ENCODE results near the gene ZNF444. TPM values are rescaled to one million over a fixed set of nuclear protein-coding genes. Genes with fewer than 3 reads are reported as not detected.
A peak's percentile ranks its signal among the peaks of the same experiment; 100 is the strongest.

ZNF444 gene
- total RNA-seq, 2 donors from 2014 or later = 62.0 to 105 TPM

GRCh38 chr19:56121180-56122167 is 19.6 kb upstream of the ZNF444 start, which contains the start of gene ZNF787:
Gene ZNF787 (minus strand): TSS chr19:56121295. CDS start chr19:56103217, 18,078 bp downstream.
- Histone ChIP-seq H3K4me1 (replicated peaks) (peaks cover 10% of the 10 kb centered on the region), H3K9me3 (no peaks in the 10 kb centered on the region), H3K27me3 (replicated peaks; ENCODE audit: insufficient read depth) (no peaks in the 10 kb centered on the region), H3K4me3 (peak within 1 kb of the TSS; percentile 69 to 95), H3K27ac (peak within 1 kb of the TSS; percentile 92 to 97), H3K36me3 (no peaks in the 10 kb centered on the region)
- 7% methylated on average over 69 of the region's 74 CpGs for WGBS
- peak; percentile 98 for DNase-seq (ENCODE audit: low spot score)
- TF ChIP-seq POLR2A (IDR thresholded peaks at IDR 0.05) = peak; percentile 51
- TF ChIP-seq POLR2AphosphoS5 (IDR thresholded peaks at IDR 0.05) = peak; percentile 93
- TF ChIP-seq, protein P1, sequence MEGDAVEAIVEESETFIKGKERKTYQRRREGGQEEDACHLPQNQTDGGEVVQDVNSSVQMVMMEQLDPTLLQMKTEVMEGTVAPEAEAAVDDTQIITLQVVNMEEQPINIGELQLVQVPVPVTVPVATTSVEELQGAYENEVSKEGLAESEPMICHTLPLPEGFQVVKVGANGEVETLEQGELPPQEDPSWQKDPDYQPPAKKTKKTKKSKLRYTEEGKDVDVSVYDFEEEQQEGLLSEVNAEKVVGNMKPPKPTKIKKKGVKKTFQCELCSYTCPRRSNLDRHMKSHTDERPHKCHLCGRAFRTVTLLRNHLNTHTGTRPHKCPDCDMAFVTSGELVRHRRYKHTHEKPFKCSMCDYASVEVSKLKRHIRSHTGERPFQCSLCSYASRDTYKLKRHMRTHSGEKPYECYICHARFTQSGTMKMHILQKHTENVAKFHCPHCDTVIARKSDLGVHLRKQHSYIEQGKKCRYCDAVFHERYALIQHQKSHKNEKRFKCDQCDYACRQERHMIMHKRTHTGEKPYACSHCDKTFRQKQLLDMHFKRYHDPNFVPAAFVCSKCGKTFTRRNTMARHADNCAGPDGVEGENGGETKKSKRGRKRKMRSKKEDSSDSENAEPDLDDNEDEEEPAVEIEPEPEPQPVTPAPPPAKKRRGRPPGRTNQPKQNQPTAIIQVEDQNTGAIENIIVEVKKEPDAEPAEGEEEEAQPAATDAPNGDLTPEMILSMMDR (IDR thresholded peaks at IDR 0.05) = peak in 2 of 4 experiments; percentile 23 to 32
- intact Hi-C loops (cut with DNase I) = loop anchor here (2.0 kb wide), 1 partner anchor 19 kb away; the partner anchor contains the start of gene ZNF444

DNA sequence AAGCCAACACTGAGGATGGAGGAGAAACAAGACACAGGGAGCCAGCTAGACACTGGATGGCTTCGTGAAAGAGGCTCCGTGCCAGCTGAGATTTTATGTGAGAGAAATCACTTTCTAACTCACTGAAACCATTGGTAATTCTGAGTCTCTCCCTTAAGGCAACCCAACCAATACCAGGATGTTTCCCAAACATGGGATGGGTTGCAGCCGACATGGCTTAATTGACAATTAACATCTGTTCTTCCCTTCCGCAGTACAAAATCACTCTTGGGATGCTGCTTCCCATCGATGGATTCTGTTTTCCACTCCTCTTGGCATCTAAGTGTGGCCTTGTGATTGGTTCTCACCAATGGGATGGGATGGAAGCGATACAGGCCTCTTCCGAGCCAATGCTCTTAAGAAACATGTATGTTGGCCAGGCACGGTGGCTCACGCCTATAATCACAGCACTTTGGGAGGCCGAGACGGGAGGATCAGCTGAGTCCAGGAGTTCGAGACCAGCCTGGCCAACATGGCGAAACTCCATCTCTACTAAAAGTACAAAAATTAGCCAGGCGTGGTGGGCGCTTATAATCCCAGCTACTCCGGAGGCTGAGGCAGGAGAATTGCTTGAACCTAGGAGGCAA is 17.7 kb upstream of the ZNF444 start:
- no peak for TF ChIP-seq POLR2AphosphoS5 (IDR thresholded peaks at IDR 0.05)
- TF ChIP-seq POLR2A (IDR thresholded peaks at IDR 0.05) = no peak
- TF ChIP-seq, protein P1 (IDR thresholded peaks at IDR 0.05) = no peak
- Histone ChIP-seq H3K27ac (no peak overlapping the region), H3K4me1 (replicated peaks) (peaks cover 10% of the 10 kb centered on the region), H3K4me3 (no peak overlapping the region), H3K9me3 (no peaks in the 10 kb centered on the region), H3K27me3 (replicated peaks; ENCODE audit: insufficient read depth) (no peaks in the 10 kb centered on the region), H3K36me3 (no peaks in the 10 kb centered on the region)
- intact Hi-C loops (cut with DNase I) = no loop called here
- DNase-seq (ENCODE audit: low spot score) = no peak
- WGBS = 78% methylated on average over 16 of the region's 16 CpGs

- 94% methylated on average over 4 of the region's 4 CpGs for WGBS
- TF ChIP-seq POLR2AphosphoS5 (IDR thresholded peaks at IDR 0.05) (no peak), POLR2A (IDR thresholded peaks at IDR 0.05) (no peak)
- TF ChIP-seq, protein P1 (IDR thresholded peaks at IDR 0.05) = no peak
These were observed 16.5 kb upstream of the ZNF444 start for GRCh38 chr19:56124578-56124977.

GRCh38 chr19:56125806-56126590 is 15.1 kb upstream of the ZNF444 start:
- H3K4me3 ChIP-seq = no peak overlapping the region
- intact Hi-C loops (cut with DNase I) = no loop called here
- H3K27ac ChIP-seq = no peak overlapping the region
- no peaks in the 10 kb centered on the region for H3K36me3 ChIP-seq
- no peak for TF ChIP-seq POLR2AphosphoS5 (IDR thresholded peaks at IDR 0.05)
- TF ChIP-seq POLR2A (IDR thresholded peaks at IDR 0.05) = no peak
- TF ChIP-seq, protein P1 (IDR thresholded peaks at IDR 0.05) = no peak
- no peaks in the 10 kb centered on the region for H3K9me3 ChIP-seq
- 67% methylated on average over 16 of the region's 16 CpGs for WGBS
- DNase-seq (ENCODE audit: low spot score) = no peak
- no peaks in the 10 kb centered on the region for H3K27me3 ChIP-seq (replicated peaks; ENCODE audit: insufficient read depth)
- no peaks in the 10 kb centered on the region for H3K4me1 ChIP-seq (replicated peaks)

More at GRCh38 chr19:56124578-56124977, 16.5 kb upstream of the ZNF444 start:
- Histone ChIP-seq H3K27me3 (replicated peaks; ENCODE audit: insufficient read depth) (no peaks in the 10 kb centered on the region), H3K27ac (no peak overlapping the region), H3K36me3 (no peaks in the 10 kb centered on the region), H3K4me1 (replicated peaks) (peaks cover 2% of the 10 kb centered on the region), H3K9me3 (no peaks in the 10 kb centered on the region), H3K4me3 (no peak overlapping the region)
- intact Hi-C loops (cut with DNase I) = no loop called here
- DNase-seq (ENCODE audit: low spot score) = no peak

Data from prostate gland (tissue), 2 donors.